GM21423 (cell line): ENCODE measurements around the gene SIL1.
"Not testable (repeated sequence)": the region's sequence is repeated elsewhere in the genome, so short reads cannot be mapped to it uniquely, and the experiment has no call there.

ENCODE experiments used
- ATAC-seq: cut with Tn5 transposase; IDR thresholded peaks from one replicate; pipeline ENCODE4 v1.9.1; 2021; ENCODE audit warnings: mild to moderate bottlenecking, moderate library complexity; ENCODE audit not compliant: unreplicated experiment

Gene SIL1

GRCh38 chr5:139113892-139114291 is 84.3 kb downstream of the SIL1 start:
- ATAC-seq = no peak

- not testable (repeated sequence) for ATAC-seq
These were observed 85.8 kb downstream of the SIL1 start for GRCh38 chr5:139112362-139112761.

GRCh38 chr5:139110526-139111168 is 87.5 kb downstream of the SIL1 start:
- ATAC-seq = no peak

GRCh38 chr5:139108063-139108824 is 89.9 kb downstream of the SIL1 start:
- ATAC-seq = no peak

- no peak for ATAC-seq
These were observed 92.5 kb downstream of the SIL1 start for GRCh38 chr5:139105621-139106071.

GRCh38 chr5:139104577-139105276 is 93.4 kb downstream of the SIL1 start:
- ATAC-seq = no peak

- no peak for ATAC-seq
These were observed 94.4 kb downstream of the SIL1 start for GRCh38 chr5:139103762-139104161.

- ATAC-seq = no peak
These were observed 97.3 kb downstream of the SIL1 start for GRCh38 chr5:139100825-139101224.

- ATAC-seq = peak; percentile 81
These were observed 103.7 kb downstream of the SIL1 start for GRCh38 chr5:139094154-139095131.

- ATAC-seq = no peak
These were observed 105.3 kb downstream of the SIL1 start for GRCh38 chr5:139092741-139093343.

GRCh38 chr5:139091439-139092156 is 106.6 kb downstream of the SIL1 start:
- ATAC-seq = no peak

GRCh38 chr5:139090581-139090980 is 107.6 kb downstream of the SIL1 start:
- no peak for ATAC-seq

- ATAC-seq = no peak
These were observed 110.1 kb downstream of the SIL1 start for GRCh38 chr5:139088024-139088423.

- no peak for ATAC-seq
These were observed 115.2 kb downstream of the SIL1 start for GRCh38 chr5:139082813-139083498.

GRCh38 chr5:139079991-139080610 is 118.1 kb downstream of the SIL1 start:
- no peak for ATAC-seq

GRCh38 chr5:139079225-139079990 is 118.8 kb downstream of the SIL1 start:
- ATAC-seq = no peak

GRCh38 chr5:139078345-139078744 is 119.8 kb downstream of the SIL1 start:
- ATAC-seq = no peak

GRCh38 chr5:139077899-139078298 is 120.3 kb downstream of the SIL1 start:
- ATAC-seq = no peak
